ENCODE data around the gene FYCO1.

FYCO1 gene

DNA sequence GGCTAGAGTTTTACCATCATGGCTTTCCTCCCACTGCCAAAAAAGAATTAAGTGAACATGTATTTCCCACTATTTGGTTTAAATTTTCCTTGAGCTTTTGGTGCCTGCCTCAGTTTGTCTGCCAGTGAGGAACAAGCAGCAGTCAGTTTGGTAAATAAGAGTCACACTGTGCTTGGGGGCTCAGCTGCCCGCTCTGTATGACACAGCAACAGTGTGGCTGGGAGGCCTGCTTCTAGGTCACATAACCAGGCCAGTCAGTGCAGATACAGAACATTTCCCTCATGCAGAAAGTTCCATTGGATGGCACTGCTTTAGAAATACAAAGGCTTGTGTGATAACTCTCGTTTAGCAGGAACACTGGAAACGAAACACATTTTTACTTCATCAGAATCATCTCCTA, 25.7 kb downstream of the FYCO1 start:
- TF ChIP-seq POLR2A (IDR thresholded peaks at IDR 0.05; ENCODE audit: low read length) (no peak), GATA1 (IDR thresholded peaks at IDR 0.05; ENCODE audit: low read depth, low read length) (no peak)
- DNase-seq, result no peak

DNA sequence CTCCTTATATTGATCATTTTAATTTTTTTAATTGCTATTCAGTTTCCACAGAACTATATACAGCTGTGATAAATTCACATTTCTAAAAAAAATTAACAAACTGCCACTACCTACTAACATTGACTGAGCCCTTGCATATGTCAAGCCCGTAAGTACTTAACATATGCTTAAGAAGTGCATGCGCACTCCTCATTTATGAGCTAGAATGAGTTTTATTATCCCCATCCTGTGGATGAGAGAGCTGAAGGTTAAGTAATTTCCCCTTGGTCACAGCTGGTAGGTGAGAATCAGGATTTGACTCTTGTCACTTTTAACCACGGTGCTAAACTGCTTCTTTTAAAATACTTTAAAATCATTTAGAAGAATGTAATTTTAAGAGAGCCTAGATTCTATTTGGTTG, 26.5 kb downstream of the FYCO1 start:
- TF ChIP-seq GATA1 (IDR thresholded peaks at IDR 0.05; ENCODE audit: low read depth, low read length) (no peak), POLR2A (IDR thresholded peaks at IDR 0.05; ENCODE audit: low read length) (no peak)

DNA sequence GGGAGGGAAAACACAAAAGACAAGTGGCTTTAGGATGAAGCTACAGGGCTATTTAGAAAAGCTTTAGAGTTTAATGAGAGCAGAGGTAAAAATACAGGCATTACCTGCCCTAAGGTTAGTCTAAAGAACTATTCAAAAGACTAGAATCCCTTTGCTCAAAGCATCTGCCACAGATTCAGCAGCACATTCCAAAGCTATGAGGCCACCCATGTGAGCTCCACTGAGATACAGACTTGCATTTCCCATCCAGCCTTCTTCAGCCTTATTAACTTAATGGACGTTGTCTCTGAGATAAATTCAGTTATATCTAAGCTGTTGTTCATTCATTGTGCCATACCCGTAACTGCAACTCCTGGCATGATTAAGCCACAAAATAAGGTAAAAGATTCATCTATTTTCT, 26.9 kb downstream of the FYCO1 start:
- TF ChIP-seq POLR2A (IDR thresholded peaks at IDR 0.05; ENCODE audit: low read length), result no peak
- no peak for TF ChIP-seq GATA1 (IDR thresholded peaks at IDR 0.05; ENCODE audit: low read depth, low read length)
- DNase-seq, result no peak

More for the DNA sequence above, 26.5 kb downstream of the FYCO1 start:
- no peak for DNase-seq

DNA sequence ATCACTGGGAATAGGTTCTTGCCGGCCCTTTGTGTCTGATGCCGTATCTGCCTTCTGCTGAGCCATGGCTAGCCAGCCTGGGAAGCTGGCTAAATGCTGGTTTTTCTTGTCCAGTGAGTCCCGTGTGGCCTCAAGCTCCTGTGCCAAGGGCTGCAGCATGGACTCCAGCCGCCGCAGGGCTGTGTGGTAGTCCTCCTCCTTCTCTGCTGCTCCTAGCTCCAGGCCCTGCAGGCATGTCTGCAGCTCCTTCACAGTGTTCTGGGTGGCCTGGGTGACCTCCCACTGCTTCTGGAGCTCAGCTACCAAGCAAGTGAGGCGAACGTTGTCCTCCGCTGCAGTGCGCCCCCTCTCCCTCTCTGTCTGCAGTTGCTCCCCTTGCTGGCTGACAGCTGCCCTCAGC, 27.5 kb downstream of the FYCO1 start:
- DNase-seq, result no peak
- TF ChIP-seq GATA1 (IDR thresholded peaks at IDR 0.05; ENCODE audit: low read depth, low read length), result no peak
- TF ChIP-seq POLR2A (IDR thresholded peaks at IDR 0.05; ENCODE audit: low read length), result no peak

DNA sequence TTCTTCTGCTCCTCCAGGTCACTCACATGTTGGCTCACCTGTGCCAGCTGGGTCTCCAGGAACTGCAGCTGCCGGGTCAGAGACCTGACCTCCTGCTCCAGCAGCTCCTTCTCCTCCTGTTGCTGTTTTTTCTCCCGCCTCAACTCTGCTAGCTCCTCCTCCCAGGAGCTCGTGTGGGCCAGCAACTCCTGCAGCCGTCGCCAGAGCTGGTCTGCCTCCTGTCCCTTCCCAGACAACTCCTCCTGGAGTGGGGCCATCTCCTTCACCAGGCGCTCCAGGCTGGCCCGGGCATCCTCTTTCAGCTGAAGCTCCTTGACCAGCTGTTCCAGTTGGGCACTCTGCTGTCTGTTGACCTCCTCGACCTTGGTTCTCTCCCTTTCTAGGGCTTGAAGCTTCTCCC, 27.9 kb downstream of the FYCO1 start:
- no peak for TF ChIP-seq GATA1 (IDR thresholded peaks at IDR 0.05; ENCODE audit: low read depth, low read length)
- no peak for TF ChIP-seq POLR2A (IDR thresholded peaks at IDR 0.05; ENCODE audit: low read length)
- no peak for DNase-seq

DNA sequence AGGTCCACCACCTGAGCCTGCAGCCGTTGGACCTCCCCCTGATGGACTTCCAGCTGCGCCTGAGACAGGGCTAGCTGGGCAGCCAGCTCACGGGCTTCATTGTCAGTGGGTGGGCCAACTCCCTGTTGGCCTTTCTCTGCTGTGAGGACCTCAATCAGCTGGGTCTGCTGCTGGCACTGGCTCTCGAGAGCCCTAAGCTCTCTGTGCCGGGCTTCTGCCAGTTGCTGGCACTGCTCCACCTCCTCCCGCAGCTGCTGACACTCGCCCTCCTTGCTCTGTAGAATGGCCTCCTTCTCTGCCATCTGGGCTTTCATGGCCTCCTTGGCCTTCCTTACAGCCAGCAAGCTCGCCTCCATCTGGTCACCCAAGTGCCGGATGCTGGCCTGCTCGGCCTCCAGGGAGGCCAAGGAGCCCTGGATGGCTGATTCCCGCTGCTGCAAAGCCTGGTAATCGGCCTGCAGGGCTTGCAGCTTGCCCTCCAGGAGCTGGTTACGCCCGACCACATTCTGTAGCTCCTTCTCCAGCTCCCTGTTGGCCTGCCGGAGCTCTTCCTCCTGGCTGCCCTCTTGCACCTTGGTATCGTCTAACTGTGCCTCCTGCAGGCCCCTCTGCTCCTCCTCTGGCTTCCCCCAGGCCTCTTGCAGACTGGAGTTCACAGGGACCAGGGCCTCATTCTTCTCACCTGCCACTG, 28.5 kb downstream of the FYCO1 start:
- no peak for TF ChIP-seq POLR2A (IDR thresholded peaks at IDR 0.05; ENCODE audit: low read length)
- TF ChIP-seq GATA1 (IDR thresholded peaks at IDR 0.05; ENCODE audit: low read depth, low read length), result no peak
- no peak for DNase-seq

DNA sequence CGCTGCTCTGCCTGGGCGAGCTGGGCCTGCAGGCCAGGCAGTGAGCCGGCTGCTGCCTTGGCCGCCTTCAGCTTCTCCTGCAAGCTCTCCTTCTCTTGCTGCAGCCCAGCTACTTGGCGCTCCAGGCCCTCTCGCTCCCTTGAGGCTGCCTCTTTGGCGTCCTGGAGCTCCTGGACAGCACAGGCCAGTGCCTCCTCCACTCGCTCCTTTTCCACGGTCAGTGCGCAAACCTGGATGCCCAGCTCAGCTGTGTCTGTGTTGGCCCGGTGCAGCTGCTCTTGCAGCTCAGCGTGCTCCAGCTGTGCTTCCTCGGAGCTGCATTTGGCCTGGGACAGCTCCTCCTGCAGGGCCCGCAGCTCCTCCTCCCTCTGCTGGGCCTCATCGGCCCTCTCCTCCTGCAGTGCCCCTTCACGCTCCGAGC, 29.2 kb downstream of the FYCO1 start:
- no peak for DNase-seq
- no peak for TF ChIP-seq GATA1 (IDR thresholded peaks at IDR 0.05; ENCODE audit: low read depth, low read length)
- no peak for TF ChIP-seq POLR2A (IDR thresholded peaks at IDR 0.05; ENCODE audit: low read length)

DNA sequence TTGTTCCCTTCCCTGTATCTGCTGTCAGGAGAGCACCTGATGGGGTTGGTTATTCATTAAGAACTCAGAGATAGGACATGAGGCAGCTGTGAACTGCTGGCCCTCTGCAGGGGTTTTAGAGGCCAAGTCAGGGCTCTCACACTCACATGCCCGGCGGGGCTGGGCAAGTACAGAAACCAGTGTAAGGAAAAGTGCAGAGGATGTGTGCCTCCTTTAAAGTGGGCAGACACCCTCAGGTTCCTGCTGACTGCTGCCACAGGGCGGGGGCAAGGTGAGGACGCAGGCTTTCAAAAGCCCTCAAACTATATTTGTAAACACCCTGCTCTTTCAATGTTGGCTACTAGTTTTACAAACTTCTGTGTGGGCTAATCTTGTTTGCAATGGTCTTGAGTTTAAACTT, 30.0 kb downstream of the FYCO1 start:
- DNase-seq, result no peak
- TF ChIP-seq GATA1 (IDR thresholded peaks at IDR 0.05; ENCODE audit: low read depth, low read length), result no peak
- TF ChIP-seq POLR2A (IDR thresholded peaks at IDR 0.05; ENCODE audit: low read length), result no peak

DNA sequence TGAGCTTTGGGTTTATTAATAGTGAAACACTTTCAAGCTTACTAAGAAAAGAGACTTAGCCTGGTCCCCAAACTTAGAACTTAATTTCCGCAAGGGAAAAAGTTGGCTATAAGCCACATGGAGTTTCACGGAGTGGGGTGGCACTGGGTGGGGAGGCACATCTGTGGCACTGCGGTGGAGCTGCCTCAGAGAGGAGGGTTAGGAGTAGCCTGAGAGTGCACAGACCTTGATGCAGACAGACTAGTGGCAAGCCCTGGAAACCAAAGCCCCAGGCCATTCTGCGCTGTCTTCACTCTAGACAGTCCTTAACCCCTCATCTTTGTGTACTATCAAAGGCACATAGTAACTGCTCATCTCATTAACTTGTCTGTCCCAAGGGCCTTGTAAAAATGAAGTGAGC, 30.4 kb downstream of the FYCO1 start:
- DNase-seq, result no peak
- TF ChIP-seq GATA1 (IDR thresholded peaks at IDR 0.05; ENCODE audit: low read depth, low read length), result no peak
- no peak for TF ChIP-seq POLR2A (IDR thresholded peaks at IDR 0.05; ENCODE audit: low read length)

DNA sequence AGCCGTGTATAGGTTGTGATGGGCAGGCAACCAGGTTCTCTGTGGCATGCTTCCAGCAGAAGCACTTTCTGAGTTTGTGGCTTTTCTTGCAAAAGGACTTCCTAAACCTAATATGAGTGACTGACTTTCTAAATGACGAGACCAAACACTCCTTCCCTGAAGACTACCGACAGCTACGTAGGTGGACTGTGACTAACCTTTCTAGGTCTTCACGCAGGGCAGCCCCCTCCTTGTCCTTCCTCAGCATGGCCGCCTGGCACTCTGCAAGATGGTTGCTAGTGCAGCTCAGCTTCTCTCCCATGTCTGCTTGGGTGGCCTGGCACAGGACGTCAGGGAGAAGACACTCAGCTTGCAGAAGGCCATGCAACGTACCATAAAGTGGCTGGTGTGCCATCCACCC, 31.5 kb downstream of the FYCO1 start:
- DNase-seq, result no peak
- no peak for TF ChIP-seq GATA1 (IDR thresholded peaks at IDR 0.05; ENCODE audit: low read depth, low read length)
- no peak for TF ChIP-seq POLR2A (IDR thresholded peaks at IDR 0.05; ENCODE audit: low read length)

DNA sequence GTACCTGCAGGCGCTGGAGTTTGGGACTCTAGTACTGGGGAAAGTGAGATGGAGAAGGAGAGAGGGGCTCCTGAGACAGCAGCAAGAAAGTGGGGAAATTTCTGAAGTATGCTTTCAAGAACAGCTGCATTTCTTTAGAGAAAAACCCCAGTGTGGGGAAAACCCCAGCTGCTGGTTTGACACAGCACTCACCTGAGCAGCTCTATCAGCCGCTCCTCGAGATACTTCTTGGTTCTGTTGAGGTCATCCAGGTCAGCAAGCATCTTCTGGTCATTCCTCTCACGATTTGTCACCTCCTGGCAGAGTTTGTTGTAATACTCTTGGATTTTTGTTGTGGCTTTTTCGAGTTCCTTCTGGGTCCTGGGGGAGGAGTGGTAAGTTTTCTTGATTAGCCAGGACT, 33.6 kb downstream of the FYCO1 start:
- TF ChIP-seq POLR2A (IDR thresholded peaks at IDR 0.05; ENCODE audit: low read length), result no peak
- TF ChIP-seq GATA1 (IDR thresholded peaks at IDR 0.05; ENCODE audit: low read depth, low read length), result no peak
- DNase-seq, result no peak

DNA sequence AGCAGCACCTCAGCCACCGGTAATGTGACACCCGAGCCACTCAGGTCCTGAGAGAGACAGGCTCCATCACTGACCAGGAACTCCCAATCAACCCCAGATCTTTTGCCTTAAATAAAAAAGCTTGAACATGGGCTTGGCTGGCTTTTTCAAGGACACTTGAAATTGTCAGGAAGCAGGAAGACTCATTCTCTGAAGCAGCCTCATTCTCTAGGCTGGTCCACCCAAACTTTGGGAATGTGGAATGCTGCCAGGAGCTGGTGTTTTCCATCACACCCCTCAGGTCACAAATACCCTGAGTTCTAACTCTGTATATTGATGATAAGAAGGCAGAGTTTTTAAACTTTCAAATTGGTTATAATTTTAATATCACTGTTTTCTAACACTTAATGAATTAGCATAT, 35.3 kb downstream of the FYCO1 start:
- TF ChIP-seq POLR2A (IDR thresholded peaks at IDR 0.05; ENCODE audit: low read length) (no peak), GATA1 (IDR thresholded peaks at IDR 0.05; ENCODE audit: low read depth, low read length) (no peak)
- no peak for DNase-seq

DNA sequence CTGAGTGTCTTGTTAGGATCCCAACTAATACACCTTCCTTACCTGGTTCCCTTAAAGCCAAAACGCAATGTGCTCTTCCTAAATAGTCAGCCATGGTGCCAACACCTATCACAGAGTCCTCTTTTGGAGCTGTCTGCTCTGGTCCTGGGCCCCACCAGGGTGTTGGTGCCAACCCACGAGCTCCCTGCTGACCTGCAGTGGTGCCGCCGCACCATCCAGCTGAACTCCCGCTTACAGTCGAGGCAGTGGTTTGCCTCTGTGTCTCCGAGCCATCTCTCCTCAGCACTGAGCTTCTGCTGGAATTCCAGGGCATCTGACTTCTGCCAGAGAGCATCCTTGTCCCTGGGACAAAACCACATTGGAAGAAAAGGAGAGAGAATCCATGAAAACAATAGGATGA, 36.4 kb downstream of the FYCO1 start:
- no peak for TF ChIP-seq POLR2A (IDR thresholded peaks at IDR 0.05; ENCODE audit: low read length)
- no peak for TF ChIP-seq GATA1 (IDR thresholded peaks at IDR 0.05; ENCODE audit: low read depth, low read length)

DNA sequence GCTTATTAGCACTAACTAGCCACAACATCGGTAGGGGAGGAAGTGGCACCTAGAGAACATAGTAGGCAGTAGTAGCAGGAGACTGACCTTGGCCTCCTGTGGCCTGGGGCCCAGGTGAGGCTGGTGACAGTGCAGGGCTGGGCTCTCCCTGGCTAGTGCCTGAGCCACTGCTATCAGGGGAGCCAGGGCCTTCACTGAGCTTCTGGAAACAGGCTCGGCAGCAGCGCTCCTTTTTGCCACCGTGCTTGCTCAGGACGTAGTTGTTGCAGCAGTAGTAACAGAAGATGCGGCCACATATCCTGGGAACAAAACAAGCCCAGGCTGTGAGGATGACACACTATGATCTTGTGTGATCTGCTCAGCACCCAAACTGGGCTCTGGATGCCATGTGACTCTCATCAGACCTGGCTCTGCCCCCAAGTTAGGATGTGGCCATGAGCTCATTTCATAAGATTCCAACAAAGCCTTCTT, 37.3 kb downstream of the FYCO1 start:
- TF ChIP-seq POLR2A (IDR thresholded peaks at IDR 0.05; ENCODE audit: low read length), result no peak
- no peak for TF ChIP-seq GATA1 (IDR thresholded peaks at IDR 0.05; ENCODE audit: low read depth, low read length)
- DNase-seq, result no peak

More for the DNA sequence above, 36.4 kb downstream of the FYCO1 start:
- no peak for DNase-seq

DNA sequence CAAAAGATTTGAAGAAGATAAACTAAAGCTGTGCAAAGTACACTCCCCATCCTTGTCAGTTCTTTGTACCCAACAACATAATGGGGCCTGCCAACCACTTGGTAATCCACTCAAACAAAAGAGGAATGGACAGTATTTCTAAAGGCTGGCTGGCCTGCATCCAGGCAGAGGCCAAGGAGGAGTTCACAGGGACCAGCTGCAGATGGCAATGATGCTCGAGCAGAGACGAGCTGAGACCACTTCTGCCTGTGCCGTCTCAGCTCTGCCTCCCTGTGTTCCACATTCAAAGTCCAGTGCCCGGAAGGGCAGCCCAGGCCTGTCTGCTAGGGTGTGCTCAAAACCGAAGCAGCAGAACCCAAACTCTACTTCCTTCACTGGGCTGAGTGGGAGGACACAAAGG, 38.0 kb downstream of the FYCO1 start:
- no peak for DNase-seq
- TF ChIP-seq POLR2A (IDR thresholded peaks at IDR 0.05; ENCODE audit: low read length) (no peak), GATA1 (IDR thresholded peaks at IDR 0.05; ENCODE audit: low read depth, low read length) (no peak)

Data from erythroblast (primary cell).